ENCODE measurements around the gene OCLN. TPM values are rescaled to one million over a fixed set of nuclear protein-coding genes. Genes with fewer than 3 reads are reported as not detected.
"Not testable (repeated sequence)": the region's sequence is repeated elsewhere in the genome, so short reads cannot be mapped to it uniquely, and the experiment has no call there.

Gene OCLN
- total and polyA plus RNA-seq, 2 donors = 3.4 to 7.4 TPM

- Histone ChIP-seq H3K36me3 (ENCODE audit: control insufficient read depth in 2 of 2, insufficient read depth in 2 of 2, low read length in 1 of 2) (no peaks in the 10 kb centered on the region), H3K9me3 (ENCODE audit: control insufficient read depth in 2 of 2, insufficient read depth in 1 of 2, low read length in 1 of 2) (no peaks in the 10 kb centered on the region), H3K27me3 (ENCODE audit: control insufficient read depth in 2 of 2, insufficient read depth in 1 of 2, low read length in 1 of 2) (no peaks in the 10 kb centered on the region), H3K4me3 (ENCODE audit: low read length in 2 of 2) (no peak overlapping the region), H3K27ac (ENCODE audit: low read depth in 1 of 2, low read length in 1 of 2) (no peak overlapping the region), H3K4me1 (ENCODE audit: control insufficient read depth in 2 of 2, insufficient read depth in 2 of 2, low read length in 2 of 2) (no peaks in the 10 kb centered on the region)
- no peak for DNase-seq (ENCODE audit: low read depth in 6 of 9, low spot score in 9 of 9)
- WGBS = 81% methylated on average over 7 of the region's 7 CpGs
Measured at GRCh38 chr5:69530561-69531405, 38.2 kb downstream of the OCLN start.

- Histone ChIP-seq H3K27me3 (ENCODE audit: control insufficient read depth in 2 of 2, insufficient read depth in 1 of 2, low read length in 1 of 2) (no peaks in the 10 kb centered on the region), H3K4me3 (ENCODE audit: low read length in 2 of 2) (no peak overlapping the region), H3K27ac (ENCODE audit: low read depth in 1 of 2, low read length in 1 of 2) (no peak overlapping the region), H3K36me3 (ENCODE audit: control insufficient read depth in 2 of 2, insufficient read depth in 2 of 2, low read length in 1 of 2) (no peaks in the 10 kb centered on the region), H3K9me3 (ENCODE audit: control insufficient read depth in 2 of 2, insufficient read depth in 1 of 2, low read length in 1 of 2) (no peaks in the 10 kb centered on the region), H3K4me1 (ENCODE audit: control insufficient read depth in 2 of 2, insufficient read depth in 2 of 2, low read length in 2 of 2) (no peaks in the 10 kb centered on the region)
- DNase-seq (ENCODE audit: low read depth in 6 of 9, low spot score in 9 of 9) = no peak
- WGBS = 88% methylated on average over 3 of the region's 3 CpGs
Measured at GRCh38 chr5:69531406-69531801, 38.8 kb downstream of the OCLN start.

GRCh38 chr5:69537911-69538310 is 45.3 kb downstream of the OCLN start:
- H3K4me3 ChIP-seq (ENCODE audit: low read length in 2 of 2); DNase-seq (ENCODE audit: low read depth in 6 of 9, low spot score in 9 of 9); H3K4me1 ChIP-seq (ENCODE audit: control insufficient read depth in 2 of 2, insufficient read depth in 2 of 2, low read length in 2 of 2); H3K36me3 ChIP-seq (ENCODE audit: control insufficient read depth in 2 of 2, insufficient read depth in 2 of 2, low read length in 1 of 2); H3K9me3 ChIP-seq (ENCODE audit: control insufficient read depth in 2 of 2, insufficient read depth in 1 of 2, low read length in 1 of 2); H3K27ac ChIP-seq (ENCODE audit: low read depth in 1 of 2, low read length in 1 of 2); H3K27me3 ChIP-seq (ENCODE audit: control insufficient read depth in 2 of 2, insufficient read depth in 1 of 2, low read length in 1 of 2): not testable (repeated sequence)
- WGBS = 94% methylated on average over 3 of the region's 3 CpGs

GRCh38 chr5:69538735-69539134 is 46.1 kb downstream of the OCLN start:
- DNase-seq (ENCODE audit: low read depth in 6 of 9, low spot score in 9 of 9); H3K4me3 ChIP-seq (ENCODE audit: low read length in 2 of 2); H3K36me3 ChIP-seq (ENCODE audit: control insufficient read depth in 2 of 2, insufficient read depth in 2 of 2, low read length in 1 of 2); H3K27ac ChIP-seq (ENCODE audit: low read depth in 1 of 2, low read length in 1 of 2); H3K27me3 ChIP-seq (ENCODE audit: control insufficient read depth in 2 of 2, insufficient read depth in 1 of 2, low read length in 1 of 2); H3K9me3 ChIP-seq (ENCODE audit: control insufficient read depth in 2 of 2, insufficient read depth in 1 of 2, low read length in 1 of 2); H3K4me1 ChIP-seq (ENCODE audit: control insufficient read depth in 2 of 2, insufficient read depth in 2 of 2, low read length in 2 of 2): not testable (repeated sequence)
- WGBS = 100% methylated on average over 1 of the region's 2 CpGs

GRCh38 chr5:69541347-69541746 is 48.8 kb downstream of the OCLN start:
- not testable (repeated sequence) for DNase-seq (ENCODE audit: low read depth in 6 of 9, low spot score in 9 of 9); H3K27ac ChIP-seq (ENCODE audit: low read depth in 1 of 2, low read length in 1 of 2); H3K36me3 ChIP-seq (ENCODE audit: control insufficient read depth in 2 of 2, insufficient read depth in 2 of 2, low read length in 1 of 2); H3K4me1 ChIP-seq (ENCODE audit: control insufficient read depth in 2 of 2, insufficient read depth in 2 of 2, low read length in 2 of 2); H3K27me3 ChIP-seq (ENCODE audit: control insufficient read depth in 2 of 2, insufficient read depth in 1 of 2, low read length in 1 of 2); H3K4me3 ChIP-seq (ENCODE audit: low read length in 2 of 2); H3K9me3 ChIP-seq (ENCODE audit: control insufficient read depth in 2 of 2, insufficient read depth in 1 of 2, low read length in 1 of 2)
- WGBS = no CpG with 5 or more reads among the region's 1 CpG

- DNase-seq (ENCODE audit: low read depth in 6 of 9, low spot score in 9 of 9); H3K27ac ChIP-seq (ENCODE audit: low read depth in 1 of 2, low read length in 1 of 2); H3K36me3 ChIP-seq (ENCODE audit: control insufficient read depth in 2 of 2, insufficient read depth in 2 of 2, low read length in 1 of 2); H3K4me3 ChIP-seq (ENCODE audit: low read length in 2 of 2); H3K9me3 ChIP-seq (ENCODE audit: control insufficient read depth in 2 of 2, insufficient read depth in 1 of 2, low read length in 1 of 2); H3K4me1 ChIP-seq (ENCODE audit: control insufficient read depth in 2 of 2, insufficient read depth in 2 of 2, low read length in 2 of 2); H3K27me3 ChIP-seq (ENCODE audit: control insufficient read depth in 2 of 2, insufficient read depth in 1 of 2, low read length in 1 of 2): not testable (repeated sequence)
- WGBS = no CpG with 5 or more reads among the region's 3 CpGs
Measured at GRCh38 chr5:69542838-69543618, 50.4 kb downstream of the OCLN start.

- not testable (repeated sequence) for H3K4me3 ChIP-seq (ENCODE audit: low read length in 2 of 2); H3K27me3 ChIP-seq (ENCODE audit: control insufficient read depth in 2 of 2, insufficient read depth in 1 of 2, low read length in 1 of 2); H3K4me1 ChIP-seq (ENCODE audit: control insufficient read depth in 2 of 2, insufficient read depth in 2 of 2, low read length in 2 of 2); H3K9me3 ChIP-seq (ENCODE audit: control insufficient read depth in 2 of 2, insufficient read depth in 1 of 2, low read length in 1 of 2); DNase-seq (ENCODE audit: low read depth in 6 of 9, low spot score in 9 of 9); H3K36me3 ChIP-seq (ENCODE audit: control insufficient read depth in 2 of 2, insufficient read depth in 2 of 2, low read length in 1 of 2); H3K27ac ChIP-seq (ENCODE audit: low read depth in 1 of 2, low read length in 1 of 2)
- WGBS = no CpG with 5 or more reads among the region's 7 CpGs
Measured at GRCh38 chr5:69544602-69545001, 52.0 kb downstream of the OCLN start.

- H3K9me3 ChIP-seq (ENCODE audit: control insufficient read depth in 2 of 2, insufficient read depth in 1 of 2, low read length in 1 of 2); H3K27me3 ChIP-seq (ENCODE audit: control insufficient read depth in 2 of 2, insufficient read depth in 1 of 2, low read length in 1 of 2); H3K4me1 ChIP-seq (ENCODE audit: control insufficient read depth in 2 of 2, insufficient read depth in 2 of 2, low read length in 2 of 2); H3K27ac ChIP-seq (ENCODE audit: low read depth in 1 of 2, low read length in 1 of 2); H3K36me3 ChIP-seq (ENCODE audit: control insufficient read depth in 2 of 2, insufficient read depth in 2 of 2, low read length in 1 of 2): not testable (repeated sequence)
- H3K4me3 ChIP-seq (ENCODE audit: low read length in 2 of 2) = peak within 1 kb of the TSS; percentile 30 to 47
- DNase-seq (ENCODE audit: low read depth in 6 of 9, low spot score in 9 of 9) = peak in 7 of 9 donors; percentile 33 to 76 (median 47)
- WGBS = under 1% methylated on average over 39 of the region's 40 CpGs
Measured at GRCh38 chr5:69559908-69560330, 67.3 kb downstream of the OCLN start, which contains the start of gene GTF2H2C. Gene GTF2H2C (plus strand): TSS chr5:69560191. CDS start chr5:69565133, 4,942 bp downstream.
